Neural crest cell (in vitro differentiated cells): ENCODE measurements around the gene FOSL2. TPM values are rescaled to one million over a fixed set of nuclear protein-coding genes. Genes with fewer than 3 reads are reported as not detected.

Experiments used
- DNase-seq: peaks from one replicate; pipeline ENCODE4 v3.0.0; 2021; ENCODE audit warnings: low read depth, mixed read lengths, low spot score
- H3K27ac Mint-ChIP-seq: one replicate; pipeline ENCODE4 v1.8.0; 2021; ENCODE audit warnings: mild to moderate bottlenecking, mixed read lengths; ENCODE audit not compliant: unreplicated experiment
- H3K27me3 Mint-ChIP-seq: 2 replicates; pipeline ENCODE4 v1.8.0; 2021; ENCODE audit warnings: low read depth, mild to moderate bottlenecking, mixed read lengths
- H3K36me3 Mint-ChIP-seq: 2 replicates; pipeline ENCODE4 v1.8.0; 2021; ENCODE audit warnings: low read depth, mild to moderate bottlenecking, mixed read lengths
- H3K4me1 Mint-ChIP-seq: 2 replicates; pipeline ENCODE4 v1.8.0; 2021; ENCODE audit warnings: mixed read lengths
- H3K4me3 Mint-ChIP-seq: one replicate; pipeline ENCODE4 v1.8.0; 2021; ENCODE audit warnings: mild to moderate bottlenecking, mixed read lengths
- H3K9me3 Mint-ChIP-seq: 2 replicates; pipeline ENCODE4 v1.8.0; 2021; ENCODE audit warnings: mixed read lengths
- total RNA-seq: library from RNA; stranded (reverse); gene quantifications from 2 replicates; pipeline ENCODE4 v1.2.1, GENCODE V29; 2021
- TF ChIP-seq, protein P1 (sequence below): fragments of 200-600 bp; sonication (generic); conservative IDR thresholded peaks from 2 replicates; pipeline ENCODE4 v1.5.0; 2021; ENCODE audit warnings: antibody characterized with exemption, mild to moderate bottlenecking

FOSL2 gene
- total RNA-seq, 1 donor from 2014 or later, result 2.9 TPM

DNA sequence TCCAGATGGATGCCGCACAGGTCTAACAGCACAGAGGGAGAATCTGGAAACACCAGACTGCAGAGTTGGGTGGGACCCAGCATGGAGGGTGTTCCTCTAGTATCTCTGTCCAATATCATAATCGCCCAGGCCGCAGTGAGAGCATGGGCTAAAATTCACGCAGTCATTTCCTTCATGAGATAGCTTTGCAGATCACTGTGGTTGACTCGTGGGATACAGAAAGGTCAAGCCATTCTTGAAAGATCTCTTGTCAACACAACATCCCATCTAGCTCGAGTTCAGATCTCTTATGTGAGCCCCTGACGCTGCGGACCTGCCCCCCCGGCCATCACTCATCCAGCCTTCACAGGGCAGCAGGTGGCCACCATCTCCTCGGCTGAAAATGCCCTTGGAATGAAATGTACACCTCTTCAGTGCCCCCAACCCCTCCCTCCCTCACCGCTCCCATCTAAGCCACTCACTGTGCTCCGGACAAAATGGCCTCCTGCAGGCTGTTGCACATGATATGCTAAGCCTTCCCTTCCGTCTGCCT lies 45.9 kb downstream of the FOSL2 start:
- no peak overlapping the region for H3K4me3 Mint-ChIP-seq
- no peaks in the 10 kb centered on the region for H3K4me1 Mint-ChIP-seq
- no peak for DNase-seq
- H3K36me3 Mint-ChIP-seq, result no peaks in the 10 kb centered on the region
- peaks cover 8% of the 10 kb centered on the region for H3K9me3 Mint-ChIP-seq
- H3K27me3 Mint-ChIP-seq, result no peaks in the 10 kb centered on the region
- no peak overlapping the region for H3K27ac Mint-ChIP-seq
- TF ChIP-seq, protein P1, sequence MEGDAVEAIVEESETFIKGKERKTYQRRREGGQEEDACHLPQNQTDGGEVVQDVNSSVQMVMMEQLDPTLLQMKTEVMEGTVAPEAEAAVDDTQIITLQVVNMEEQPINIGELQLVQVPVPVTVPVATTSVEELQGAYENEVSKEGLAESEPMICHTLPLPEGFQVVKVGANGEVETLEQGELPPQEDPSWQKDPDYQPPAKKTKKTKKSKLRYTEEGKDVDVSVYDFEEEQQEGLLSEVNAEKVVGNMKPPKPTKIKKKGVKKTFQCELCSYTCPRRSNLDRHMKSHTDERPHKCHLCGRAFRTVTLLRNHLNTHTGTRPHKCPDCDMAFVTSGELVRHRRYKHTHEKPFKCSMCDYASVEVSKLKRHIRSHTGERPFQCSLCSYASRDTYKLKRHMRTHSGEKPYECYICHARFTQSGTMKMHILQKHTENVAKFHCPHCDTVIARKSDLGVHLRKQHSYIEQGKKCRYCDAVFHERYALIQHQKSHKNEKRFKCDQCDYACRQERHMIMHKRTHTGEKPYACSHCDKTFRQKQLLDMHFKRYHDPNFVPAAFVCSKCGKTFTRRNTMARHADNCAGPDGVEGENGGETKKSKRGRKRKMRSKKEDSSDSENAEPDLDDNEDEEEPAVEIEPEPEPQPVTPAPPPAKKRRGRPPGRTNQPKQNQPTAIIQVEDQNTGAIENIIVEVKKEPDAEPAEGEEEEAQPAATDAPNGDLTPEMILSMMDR, result no peak

DNA sequence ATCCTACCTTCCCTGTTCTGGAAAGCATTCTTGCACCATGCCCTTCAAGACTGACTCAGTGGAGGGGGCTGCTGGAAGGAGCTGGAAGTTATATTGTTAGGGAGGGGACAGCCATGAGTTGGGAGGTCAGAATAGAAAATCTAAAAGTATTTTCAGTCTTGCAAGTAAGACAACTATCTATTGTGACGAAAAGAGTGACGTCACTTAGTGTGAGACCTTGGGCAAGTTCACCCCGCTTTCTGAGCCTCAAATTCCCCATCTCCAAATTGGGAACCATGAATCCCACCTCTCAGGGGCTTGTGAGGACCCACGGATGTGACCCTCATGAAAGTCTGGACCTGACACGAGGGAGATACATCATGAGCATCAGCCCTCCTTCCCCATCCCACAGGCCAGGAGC lies 46.5 kb downstream of the FOSL2 start:
- H3K4me1 Mint-ChIP-seq, result no peaks in the 10 kb centered on the region
- TF ChIP-seq, protein P1, result no peak
- no peak overlapping the region for H3K4me3 Mint-ChIP-seq
- H3K27ac Mint-ChIP-seq, result no peak overlapping the region
- DNase-seq, result no peak
- H3K36me3 Mint-ChIP-seq, result no peaks in the 10 kb centered on the region
- H3K9me3 Mint-ChIP-seq, result peaks cover 4% of the 10 kb centered on the region
- H3K27me3 Mint-ChIP-seq, result no peaks in the 10 kb centered on the region

DNA sequence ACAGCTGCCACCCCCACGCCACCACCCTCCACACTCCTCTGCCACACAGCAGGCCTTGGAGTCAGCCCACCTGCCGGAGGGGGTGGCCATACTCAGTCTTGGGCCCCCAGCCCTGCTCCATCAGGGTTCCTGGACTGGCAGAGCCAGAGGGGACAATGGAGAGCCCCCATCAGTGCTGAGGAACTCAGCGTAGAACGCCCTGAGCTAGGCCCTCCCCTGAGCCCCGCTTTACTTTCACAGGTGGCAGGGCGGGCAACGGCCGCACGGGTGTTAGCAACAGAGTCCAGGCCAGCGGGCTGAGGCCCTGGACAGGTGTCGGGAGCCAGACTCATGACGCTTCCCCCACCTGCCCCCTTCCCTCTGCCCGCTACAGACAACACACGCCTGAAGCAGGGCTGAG lies 47.1 kb downstream of the FOSL2 start:
- H3K9me3 Mint-ChIP-seq, result peaks cover 4% of the 10 kb centered on the region
- TF ChIP-seq, protein P1, result no peak
- H3K4me1 Mint-ChIP-seq, result no peaks in the 10 kb centered on the region
- no peaks in the 10 kb centered on the region for H3K27me3 Mint-ChIP-seq
- H3K27ac Mint-ChIP-seq, result no peak overlapping the region
- no peaks in the 10 kb centered on the region for H3K36me3 Mint-ChIP-seq
- no peak overlapping the region for H3K4me3 Mint-ChIP-seq
- no peak for DNase-seq

DNA sequence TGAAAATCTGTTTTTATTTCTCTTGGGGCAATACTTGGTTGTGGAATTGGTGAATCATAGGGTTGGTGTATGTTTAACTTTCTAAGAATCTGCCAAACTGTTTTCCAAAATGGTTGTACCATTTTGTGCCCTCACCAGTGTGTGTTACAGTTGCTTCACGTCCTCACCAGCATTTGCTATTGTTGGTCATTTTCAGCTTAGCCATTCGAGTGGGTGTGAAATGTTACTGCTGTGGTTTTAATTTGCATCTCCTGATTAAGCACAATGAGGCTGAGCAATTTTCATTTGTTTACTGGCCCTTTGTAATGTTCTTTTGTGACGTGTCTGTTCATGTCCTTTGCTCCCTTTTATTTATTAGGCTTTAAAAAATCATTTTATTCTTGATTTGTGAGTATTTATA lies 49.7 kb downstream of the FOSL2 start:
- H3K27me3 Mint-ChIP-seq, result no peaks in the 10 kb centered on the region
- no peaks in the 10 kb centered on the region for H3K4me1 Mint-ChIP-seq
- no peak overlapping the region for H3K4me3 Mint-ChIP-seq
- DNase-seq, result no peak
- peaks cover 4% of the 10 kb centered on the region for H3K9me3 Mint-ChIP-seq
- TF ChIP-seq, protein P1, result no peak
- no peak overlapping the region for H3K27ac Mint-ChIP-seq
- H3K36me3 Mint-ChIP-seq, result no peaks in the 10 kb centered on the region

DNA sequence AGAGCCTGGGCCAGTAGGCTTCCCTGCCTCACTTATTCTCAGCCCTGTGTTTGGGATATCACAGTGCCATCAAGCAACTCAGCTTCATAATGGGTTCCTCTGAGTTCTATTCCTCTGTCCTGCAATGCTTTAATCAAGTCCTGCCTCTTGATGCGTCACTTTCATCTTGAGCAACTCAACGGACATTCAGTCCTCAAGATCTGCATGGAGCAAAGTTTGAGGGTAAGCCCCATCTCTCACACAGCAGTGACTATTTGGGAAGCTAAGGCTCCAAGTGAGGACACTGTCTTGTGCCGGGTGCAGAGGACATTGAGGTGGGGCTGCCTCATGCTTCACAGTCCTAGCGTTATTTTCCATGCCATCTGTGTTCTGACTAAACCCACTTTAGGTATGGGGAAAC lies 52.3 kb downstream of the FOSL2 start:
- H3K4me1 Mint-ChIP-seq, result no peaks in the 10 kb centered on the region
- TF ChIP-seq, protein P1, result no peak

More for the DNA sequence above, 52.3 kb downstream of the FOSL2 start:
- H3K4me3 Mint-ChIP-seq, result no peak overlapping the region
- peaks cover 4% of the 10 kb centered on the region for H3K9me3 Mint-ChIP-seq
- no peaks in the 10 kb centered on the region for H3K27me3 Mint-ChIP-seq
- DNase-seq, result no peak
- no peaks in the 10 kb centered on the region for H3K36me3 Mint-ChIP-seq
- no peak overlapping the region for H3K27ac Mint-ChIP-seq
